ENCODE results near the gene CTTN. TPM values are rescaled to one million over a fixed set of nuclear protein-coding genes. Genes with fewer than 3 reads are reported as not detected.

CTTN gene
- total RNA-seq = 269 and 320 TPM in 2 replicates

GRCh38 chr11:70397983-70398833 is at the start of gene CTTN:
Gene CTTN, plus strand, starts transcription at chr11:70398529. Its CDS starts 8,769 bp downstream, at chr11:70407298.

Other genes with a start within 250 kb of the CTTN start
- 25.1 and 36.2 TPM in 2 replicates for gene FADD, start 195.2 kb upstream of the CTTN start, total RNA-seq
- 31.9 and 37.3 TPM in 2 replicates for gene PPFIA1, start 127.8 kb upstream of the CTTN start, total RNA-seq

Measured in placental epithelial cell (primary cell).